Activated CD4-positive, alpha-beta memory T cell treated with anti-CD3 and anti-CD28 coated beads, Interleukin-2, amount 10 ng/mL, durations not matched to agents 7 days and 5 days (primary cell): Measurements from ENCODE around the gene LRRTM4. TPM values are rescaled to one million over a fixed set of nuclear protein-coding genes. Genes with fewer than 3 reads are reported as not detected.

ENCODE experiments used
- CTCF ChIA-PET: fragments of 350-600 bp; sonication (Branson Sonifier 250); formaldehyde crosslinking; loops from one replicate; lab custom pipeline; 2021; ENCODE audit warnings: antibody characterized with exemption, inconsistent platforms; lab: Charles Lee
- POLR2A ChIA-PET: fragments of 350-600 bp; sonication (Branson Sonifier 250); formaldehyde crosslinking; loops from one replicate; lab custom pipeline; 2021; ENCODE audit warnings: antibody characterized with exemption; lab: Charles Lee
- DNase-seq: peaks from one replicate; pipeline ENCODE4 v3.0.0-alpha.2; 2020
- H3K27ac Mint-ChIP-seq: one replicate; pipeline ENCODE4 v1.8.0; 2021; ENCODE audit warnings: mild to moderate bottlenecking, mixed read lengths
- H3K27me3 Mint-ChIP-seq: one replicate; pipeline ENCODE4 v1.8.0; 2021; ENCODE audit warnings: mixed read lengths
- H3K36me3 Mint-ChIP-seq: one replicate; pipeline ENCODE4 v1.8.0; 2021; ENCODE audit warnings: low read depth, mixed read lengths
- H3K4me1 Mint-ChIP-seq: one replicate; pipeline ENCODE4 v1.8.0; 2021; ENCODE audit warnings: mixed read lengths
- H3K4me3 Mint-ChIP-seq: one replicate; pipeline ENCODE4 v1.8.0; 2021; ENCODE audit warnings: mild to moderate bottlenecking, mixed read lengths
- H3K9me3 Mint-ChIP-seq: one replicate; pipeline ENCODE4 v1.8.0; 2021; ENCODE audit warnings: mixed read lengths
- total RNA-seq, 2 experiments: library from RNA; stranded (reverse); gene quantifications; one replicate each; pipeline ENCODE4 v1.2.3, GENCODE V29; 2021

The LRRTM4 gene
- total RNA-seq, 2 experiments from 2014 or later = not detected

DNA sequence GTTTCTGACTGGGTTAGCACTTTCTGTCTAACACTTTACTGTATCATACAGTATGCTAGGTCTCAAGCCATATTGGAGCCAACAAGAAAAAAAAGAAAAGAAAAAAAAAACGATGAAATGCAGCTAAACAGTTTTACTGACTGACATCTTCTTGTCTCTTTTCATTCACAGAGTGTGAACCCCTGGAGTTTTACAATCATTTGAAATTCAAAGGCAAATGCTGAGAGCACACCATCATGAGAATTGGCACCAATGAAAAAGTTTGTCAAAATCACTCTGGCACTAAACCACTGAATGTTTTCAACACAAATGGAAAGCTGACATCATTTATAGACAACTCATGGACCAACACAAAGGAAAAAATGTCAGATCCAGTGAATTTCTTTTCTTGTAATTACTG is 513.3 kb downstream of the LRRTM4 start:
- Mint-ChIP-seq H3K4me1 (no peaks in the 10 kb centered on the region), H3K4me3 (no peak overlapping the region), H3K27ac (no peak overlapping the region), H3K27me3 (no peaks in the 10 kb centered on the region), H3K36me3 (no peaks in the 10 kb centered on the region), H3K9me3 (peaks cover 11% of the 10 kb centered on the region)
- POLR2A ChIA-PET = no interaction called here
- no peak for DNase-seq
- CTCF ChIA-PET = no interaction called here

GRCh38 chr2:77007686-77008085 is 514.5 kb downstream of the LRRTM4 start:
- peaks cover 12% of the 10 kb centered on the region for H3K9me3 Mint-ChIP-seq
- ChIA-PET POLR2A (no interaction called here), CTCF (no interaction called here)
- no peaks in the 10 kb centered on the region for H3K4me1 Mint-ChIP-seq
- no peak overlapping the region for H3K4me3 Mint-ChIP-seq
- H3K27me3 Mint-ChIP-seq = no peaks in the 10 kb centered on the region
- no peak overlapping the region for H3K27ac Mint-ChIP-seq
- DNase-seq = no peak
- H3K36me3 Mint-ChIP-seq = no peaks in the 10 kb centered on the region

GRCh38 chr2:77005522-77005921 is 516.7 kb downstream of the LRRTM4 start:
- no peaks in the 10 kb centered on the region for H3K27me3 Mint-ChIP-seq
- POLR2A ChIA-PET = no interaction called here
- H3K4me1 Mint-ChIP-seq = no peaks in the 10 kb centered on the region
- no peak for DNase-seq
- H3K36me3 Mint-ChIP-seq = no peaks in the 10 kb centered on the region
- peaks cover 14% of the 10 kb centered on the region for H3K9me3 Mint-ChIP-seq
- no peak overlapping the region for H3K27ac Mint-ChIP-seq
- no peak overlapping the region for H3K4me3 Mint-ChIP-seq
- CTCF ChIA-PET = no interaction called here

DNA sequence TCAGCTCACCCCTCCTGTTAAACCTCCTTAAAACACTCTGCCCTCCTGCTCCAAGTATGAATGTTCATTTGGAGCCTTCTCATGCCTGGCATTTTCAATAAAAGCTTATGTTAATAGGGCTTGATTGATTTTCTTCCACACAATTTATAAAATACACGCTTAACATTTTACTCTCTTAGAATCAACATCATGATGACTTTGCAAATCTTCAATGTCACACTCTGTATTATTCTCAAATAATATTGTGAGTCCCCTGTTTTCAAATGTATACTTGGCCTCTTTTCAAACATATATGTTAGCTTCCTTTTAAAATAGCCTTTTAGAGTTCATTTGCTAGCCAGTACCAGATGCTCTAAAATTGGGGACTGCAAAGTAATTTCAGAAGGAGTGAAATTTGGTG is 520.3 kb downstream of the LRRTM4 start:
- CTCF ChIA-PET = no interaction called here
- H3K9me3 Mint-ChIP-seq = peaks cover 15% of the 10 kb centered on the region
- no peaks in the 10 kb centered on the region for H3K4me1 Mint-ChIP-seq
- POLR2A ChIA-PET = no interaction called here
- H3K27ac Mint-ChIP-seq = no peak overlapping the region
- no peaks in the 10 kb centered on the region for H3K27me3 Mint-ChIP-seq
- no peak overlapping the region for H3K4me3 Mint-ChIP-seq
- H3K36me3 Mint-ChIP-seq = no peaks in the 10 kb centered on the region
- DNase-seq = no peak

GRCh38 chr2:76998704-76999103 is 523.5 kb downstream of the LRRTM4 start:
- Mint-ChIP-seq H3K4me1 (no peaks in the 10 kb centered on the region), H3K9me3 (peaks cover 10% of the 10 kb centered on the region), H3K27me3 (no peaks in the 10 kb centered on the region), H3K36me3 (no peaks in the 10 kb centered on the region), H3K27ac (no peak overlapping the region), H3K4me3 (no peak overlapping the region)
- ChIA-PET CTCF (no interaction called here), POLR2A (no interaction called here)
- DNase-seq = no peak

- Mint-ChIP-seq H3K4me1 (no peaks in the 10 kb centered on the region), H3K9me3 (peaks cover 8% of the 10 kb centered on the region), H3K27me3 (no peaks in the 10 kb centered on the region), H3K4me3 (no peak overlapping the region), H3K36me3 (no peaks in the 10 kb centered on the region), H3K27ac (no peak overlapping the region)
- DNase-seq = no peak
- ChIA-PET POLR2A (no interaction called here), CTCF (no interaction called here)
These were observed 524.0 kb downstream of the LRRTM4 start for GRCh38 chr2:76998152-76998551.

DNA sequence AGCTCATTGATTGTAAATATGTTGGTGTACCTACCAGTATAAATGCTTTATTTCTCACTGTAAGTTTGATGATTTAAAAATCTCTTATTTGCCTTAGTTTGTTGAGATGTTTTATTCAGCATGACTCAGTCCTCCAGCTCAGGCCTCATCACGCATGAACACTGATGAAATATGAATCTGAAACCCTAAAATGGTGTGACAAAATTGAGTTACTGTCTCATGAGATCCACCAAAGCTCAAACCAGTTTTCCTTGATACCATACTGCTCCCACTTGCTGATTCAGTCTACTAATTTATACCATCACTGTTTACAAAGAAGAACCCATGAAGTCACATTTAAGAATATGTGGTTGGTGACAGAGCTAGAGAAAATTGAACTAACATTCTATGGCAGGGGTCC is 524.9 kb downstream of the LRRTM4 start:
- Mint-ChIP-seq H3K9me3 (peaks cover 8% of the 10 kb centered on the region), H3K27ac (no peak overlapping the region), H3K4me1 (no peaks in the 10 kb centered on the region), H3K36me3 (no peaks in the 10 kb centered on the region), H3K27me3 (no peaks in the 10 kb centered on the region), H3K4me3 (no peak overlapping the region)
- POLR2A ChIA-PET = no interaction called here
- DNase-seq = no peak
- CTCF ChIA-PET = no interaction called here

DNA sequence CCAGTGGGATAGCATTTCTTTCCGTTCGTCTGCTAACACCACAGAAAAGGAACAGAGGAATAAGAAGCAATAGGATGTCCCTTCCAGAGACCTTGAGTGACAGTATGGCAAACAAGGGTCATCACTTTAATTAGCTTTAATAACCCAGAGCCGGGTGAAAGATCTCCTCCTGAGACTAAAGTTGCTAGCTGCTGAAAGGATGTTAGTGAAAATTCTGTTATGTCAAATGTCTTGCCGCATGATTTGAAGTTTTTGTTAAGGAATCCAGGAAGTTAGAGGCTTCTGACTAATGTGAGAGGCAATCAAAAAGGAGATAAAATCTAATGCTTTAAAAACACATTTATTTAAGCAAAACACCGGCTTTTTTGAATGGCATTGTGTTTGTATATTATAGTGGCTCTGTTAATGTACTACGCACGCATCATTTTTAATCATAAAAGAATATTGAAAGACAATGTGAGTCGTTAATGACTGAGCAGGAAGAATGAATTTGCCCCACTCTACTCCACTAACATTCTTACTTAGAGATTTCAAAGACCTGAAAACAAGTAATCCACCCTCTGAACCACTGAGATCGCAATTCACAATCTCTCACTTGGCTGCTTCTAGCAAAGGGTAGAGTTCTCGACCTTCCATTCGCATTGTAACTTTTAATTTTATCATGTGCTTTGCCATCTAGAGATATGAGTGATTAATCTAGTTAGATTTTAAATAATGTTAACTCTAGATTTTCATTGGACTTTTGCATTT is 536.6 kb downstream of the LRRTM4 start:
- Mint-ChIP-seq H3K27ac (no peak overlapping the region), H3K9me3 (peaks cover 5% of the 10 kb centered on the region), H3K4me1 (no peaks in the 10 kb centered on the region), H3K36me3 (no peaks in the 10 kb centered on the region), H3K27me3 (no peaks in the 10 kb centered on the region), H3K4me3 (no peak overlapping the region)
- ChIA-PET POLR2A (no interaction called here), CTCF (no interaction called here)
- no peak for DNase-seq

DNA sequence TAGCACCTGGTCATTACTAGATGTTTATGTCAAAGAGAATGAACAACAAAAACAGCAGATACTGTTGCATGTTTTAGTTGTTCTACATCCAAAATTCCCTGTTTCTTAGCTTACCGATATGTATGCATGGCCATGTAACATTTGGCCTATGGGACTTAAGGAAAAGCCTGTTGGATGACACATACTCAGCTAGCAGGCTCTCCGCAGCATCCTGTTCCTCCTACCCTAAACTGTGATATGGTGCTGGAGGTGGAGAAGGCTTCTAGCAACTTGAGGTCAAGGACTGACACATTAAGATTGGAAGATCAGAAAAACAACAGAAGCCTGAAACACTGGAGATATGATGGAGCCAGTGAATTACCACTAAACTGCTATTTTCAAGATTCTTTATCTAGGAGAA is 537.8 kb downstream of the LRRTM4 start:
- ChIA-PET CTCF (no interaction called here), POLR2A (no interaction called here)
- H3K27ac Mint-ChIP-seq = no peak overlapping the region
- no peak for DNase-seq
- H3K9me3 Mint-ChIP-seq = peaks cover 2% of the 10 kb centered on the region
- no peaks in the 10 kb centered on the region for H3K4me1 Mint-ChIP-seq
- no peak overlapping the region for H3K4me3 Mint-ChIP-seq
- no peaks in the 10 kb centered on the region for H3K36me3 Mint-ChIP-seq
- H3K27me3 Mint-ChIP-seq = no peaks in the 10 kb centered on the region

- ChIA-PET POLR2A (no interaction called here), CTCF (no interaction called here)
- no peak overlapping the region for H3K27ac Mint-ChIP-seq
- H3K9me3 Mint-ChIP-seq = peaks cover 3% of the 10 kb centered on the region
- H3K27me3 Mint-ChIP-seq = no peaks in the 10 kb centered on the region
- H3K36me3 Mint-ChIP-seq = no peaks in the 10 kb centered on the region
- no peak for DNase-seq
- H3K4me1 Mint-ChIP-seq = no peaks in the 10 kb centered on the region
- H3K4me3 Mint-ChIP-seq = no peak overlapping the region
These were observed 541.9 kb downstream of the LRRTM4 start for GRCh38 chr2:76980067-76980787.

DNA sequence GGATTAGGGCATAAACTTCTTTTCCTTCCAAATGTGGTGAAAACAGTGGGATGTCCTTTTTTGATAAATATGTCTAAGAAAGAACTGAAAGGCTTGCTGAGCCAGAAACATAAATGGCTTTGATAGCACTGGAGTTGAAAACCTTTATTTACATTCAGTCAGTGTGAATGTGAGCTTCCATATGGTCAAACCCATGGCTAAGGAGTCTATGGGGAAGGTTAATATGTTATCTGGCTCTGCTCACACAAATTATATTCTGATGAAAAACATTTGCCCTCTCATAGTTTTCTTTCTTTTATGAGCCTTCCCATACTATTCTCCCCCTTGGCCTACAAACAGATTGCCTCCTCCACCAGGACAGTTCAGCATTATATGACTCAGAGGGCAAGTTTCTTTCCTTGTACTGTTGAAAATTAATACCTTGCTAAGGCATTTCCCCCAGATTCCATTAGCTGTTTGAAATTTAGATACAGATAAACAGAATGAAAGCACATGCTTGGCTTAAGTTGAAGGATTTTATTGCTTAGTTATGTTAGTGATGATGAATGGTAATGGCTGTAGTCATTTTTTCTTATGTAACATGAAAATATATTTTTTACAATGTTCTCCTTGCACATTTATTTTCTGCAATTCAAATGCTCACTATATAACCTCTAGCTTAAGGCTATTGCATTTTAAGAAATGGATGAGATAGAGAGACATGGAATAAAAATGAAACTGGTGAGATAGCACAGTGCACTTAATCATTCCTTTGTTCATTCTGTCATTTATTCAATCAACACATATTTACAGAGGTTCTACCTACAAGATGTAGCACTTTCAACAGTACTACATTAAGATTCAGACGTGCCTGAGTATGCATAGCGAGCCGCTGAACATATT is 544.1 kb downstream of the LRRTM4 start:
- H3K4me3 Mint-ChIP-seq = no peak overlapping the region
- H3K27me3 Mint-ChIP-seq = no peaks in the 10 kb centered on the region
- H3K4me1 Mint-ChIP-seq = no peaks in the 10 kb centered on the region
- no peak overlapping the region for H3K27ac Mint-ChIP-seq
- POLR2A ChIA-PET = no interaction called here
- no peaks in the 10 kb centered on the region for H3K36me3 Mint-ChIP-seq
- CTCF ChIA-PET = interaction anchor here (0.6 kb wide), 1 partner anchor 41 kb away, joined by 3 read pairs; no protein-coding TSS in a partner anchor
- no peak for DNase-seq
- H3K9me3 Mint-ChIP-seq = peaks cover 3% of the 10 kb centered on the region

DNA sequence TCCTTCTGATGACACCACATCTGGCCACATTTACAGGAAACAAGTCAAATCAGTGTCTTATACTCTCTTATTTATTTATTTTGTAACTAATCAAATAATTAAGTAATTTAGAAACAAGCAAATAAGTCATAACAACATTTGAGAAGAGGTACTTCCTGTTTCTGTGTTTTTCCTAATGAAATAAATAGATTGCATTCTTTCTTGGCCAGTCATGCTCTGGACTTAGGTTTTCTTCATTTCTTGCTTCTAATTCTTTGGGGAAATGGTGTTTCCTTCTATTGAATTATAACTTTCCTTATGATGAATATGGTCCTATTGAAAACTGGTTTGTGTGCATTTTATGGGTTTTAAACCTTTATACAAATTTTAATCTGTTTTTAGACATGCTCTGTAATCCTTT is 546.4 kb downstream of the LRRTM4 start:
- Mint-ChIP-seq H3K27ac (no peak overlapping the region), H3K36me3 (no peaks in the 10 kb centered on the region), H3K9me3 (peaks cover 4% of the 10 kb centered on the region), H3K4me1 (no peaks in the 10 kb centered on the region), H3K27me3 (no peaks in the 10 kb centered on the region), H3K4me3 (no peak overlapping the region)
- CTCF ChIA-PET = no interaction called here
- POLR2A ChIA-PET = no interaction called here
- DNase-seq = no peak

GRCh38 chr2:76973610-76974009 is 548.6 kb downstream of the LRRTM4 start:
- H3K4me3 Mint-ChIP-seq = no peak overlapping the region
- no peaks in the 10 kb centered on the region for H3K36me3 Mint-ChIP-seq
- no peak overlapping the region for H3K27ac Mint-ChIP-seq
- ChIA-PET POLR2A (no interaction called here), CTCF (no interaction called here)
- no peak for DNase-seq
- no peaks in the 10 kb centered on the region for H3K27me3 Mint-ChIP-seq
- H3K9me3 Mint-ChIP-seq = peaks cover 11% of the 10 kb centered on the region
- H3K4me1 Mint-ChIP-seq = no peaks in the 10 kb centered on the region
